Urinary bladder (tissue), 4 donors: ENCODE measurements around the gene CCNI2. TPM values are rescaled to one million over a fixed set of nuclear protein-coding genes. Genes with fewer than 3 reads are reported as not detected.

ENCODE experiments used
- DNase-seq: peaks from one replicate; pipeline ENCODE4 v3.0.0-alpha.2; 2015; ENCODE audit errors: extremely low spot score
- H3K27ac ChIP-seq: one replicate; pipeline ENCODE4 v1.5.1; 2013; ENCODE audit warnings: low read depth, mild to moderate bottlenecking, moderate library complexity
- H3K36me3 ChIP-seq: one replicate; pipeline ENCODE4 v1.6.1; 2013; ENCODE audit warnings: mild to moderate bottlenecking, moderate library complexity; ENCODE audit not compliant: insufficient read depth
- H3K4me1 ChIP-seq: one replicate; pipeline ENCODE4 v1.6.1; 2013; ENCODE audit warnings: mild to moderate bottlenecking, moderate library complexity; ENCODE audit not compliant: insufficient read depth
- H3K4me3 ChIP-seq: one replicate; pipeline ENCODE4 v1.5.1; 2013; ENCODE audit warnings: low read depth, low read length
- WGBS: extraction: QIAGEN DNeasy Blood & Tissue Kit; methylation state at CpG from one replicate; pipeline ENCODE4 v1.1.7; 2013; 5-methylcytosine and 5-hydroxymethylcytosine counted together
- polyA plus RNA-seq: library from polyadenylated mRNA; stranded (reverse); fragments of 200-250 nt; gene quantifications from one replicate; pipeline ENCODE4 v1.2.3, GENCODE V29; 2013
- total RNA-seq: library from RNA; depleted of rRNA; stranded (reverse); fragments of >200 nt; gene quantifications from one replicate; pipeline ENCODE4 v1.2.3, GENCODE V29; 2014
- donor health status: healthy with polysubstance abuse.
- donor health status: healthy.

Gene CCNI2
- total and polyA plus RNA-seq, 2 donors: 1.4 to 1.9 TPM

- no peak overlapping the region for H3K4me3 ChIP-seq
- H3K27ac ChIP-seq: no peak overlapping the region
- no peaks in the 10 kb centered on the region for H3K36me3 ChIP-seq
- no peaks in the 10 kb centered on the region for H3K4me1 ChIP-seq
- no peak for DNase-seq
- 95% methylated on average over 4 of the region's 4 CpGs for WGBS
Measured at GRCh38 chr5:132754111-132754510, 6.9 kb downstream of the CCNI2 start.

DNA sequence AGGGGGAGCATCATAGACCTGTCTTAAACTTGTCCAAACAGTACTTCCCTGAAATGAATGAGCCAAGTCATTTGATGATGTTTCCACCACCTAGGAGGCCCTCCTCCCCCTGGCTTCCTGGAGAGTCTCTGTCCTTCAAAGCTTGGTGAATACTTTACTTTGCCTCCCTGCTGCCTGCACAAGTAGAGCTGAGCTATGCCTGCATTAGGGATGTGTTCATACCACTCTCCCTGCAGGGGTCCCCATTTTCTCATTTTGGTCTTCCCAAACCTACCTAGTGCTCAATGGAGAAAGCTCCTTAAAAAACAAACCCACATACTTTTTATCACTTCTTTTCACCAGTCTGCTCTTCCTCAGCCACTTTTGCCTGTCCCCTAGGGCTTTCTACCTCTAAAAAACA, 7.7 kb downstream of the CCNI2 start:
- no peaks in the 10 kb centered on the region for H3K4me1 ChIP-seq
- H3K36me3 ChIP-seq: peaks cover 4% of the 10 kb centered on the region
- no peak for DNase-seq
- H3K4me3 ChIP-seq: no peak overlapping the region
- H3K27ac ChIP-seq: no peak overlapping the region

DNA sequence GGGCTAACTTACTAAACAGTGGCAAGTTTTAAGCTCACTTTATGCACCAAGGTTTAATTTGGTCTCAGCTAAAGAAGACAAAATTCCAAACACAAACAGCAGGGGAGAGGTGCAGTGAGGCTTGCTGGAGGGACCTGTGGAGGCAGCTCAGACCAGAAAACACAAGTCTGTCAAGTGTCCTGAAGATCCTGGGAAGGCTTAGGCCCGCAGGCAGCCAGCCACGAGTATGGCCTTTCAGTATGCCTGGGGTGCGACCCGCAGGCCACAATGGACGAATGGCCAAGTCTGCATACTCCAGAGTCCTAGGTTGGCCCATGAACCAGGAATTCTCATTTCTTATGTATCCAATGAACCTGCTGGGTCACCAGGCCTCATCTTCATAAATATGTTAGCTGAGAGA, 9.3 kb downstream of the CCNI2 start:
- peaks cover 7% of the 10 kb centered on the region for H3K36me3 ChIP-seq
- H3K27ac ChIP-seq: no peak overlapping the region
- WGBS: 90% methylated on average over 5 of the region's 5 CpGs
- no peak for DNase-seq
- H3K4me1 ChIP-seq: no peaks in the 10 kb centered on the region
- H3K4me3 ChIP-seq: no peak overlapping the region

- no peak for DNase-seq
- Histone ChIP-seq H3K4me1 (no peaks in the 10 kb centered on the region), H3K36me3 (peaks cover 7% of the 10 kb centered on the region), H3K27ac (no peak overlapping the region), H3K4me3 (no peak overlapping the region)
- WGBS: 89% methylated on average over 13 of the region's 13 CpGs
Measured at GRCh38 chr5:132758451-132758850, 11.2 kb downstream of the CCNI2 start.

- Histone ChIP-seq H3K27ac (no peak overlapping the region), H3K4me1 (no peaks in the 10 kb centered on the region), H3K4me3 (no peak overlapping the region), H3K36me3 (peaks cover 12% of the 10 kb centered on the region)
- WGBS: 88% methylated on average over 13 of the region's 13 CpGs
- no peak for DNase-seq
Measured at GRCh38 chr5:132759114-132760048, 12.2 kb downstream of the CCNI2 start.

- DNase-seq: no peak
- H3K4me3 ChIP-seq: no peak overlapping the region
- peaks cover 12% of the 10 kb centered on the region for H3K36me3 ChIP-seq
- H3K4me1 ChIP-seq: no peaks in the 10 kb centered on the region
- 95% methylated on average over 12 of the region's 12 CpGs for WGBS
- H3K27ac ChIP-seq: no peak overlapping the region
Measured at GRCh38 chr5:132760049-132760420, 12.8 kb downstream of the CCNI2 start.

DNA sequence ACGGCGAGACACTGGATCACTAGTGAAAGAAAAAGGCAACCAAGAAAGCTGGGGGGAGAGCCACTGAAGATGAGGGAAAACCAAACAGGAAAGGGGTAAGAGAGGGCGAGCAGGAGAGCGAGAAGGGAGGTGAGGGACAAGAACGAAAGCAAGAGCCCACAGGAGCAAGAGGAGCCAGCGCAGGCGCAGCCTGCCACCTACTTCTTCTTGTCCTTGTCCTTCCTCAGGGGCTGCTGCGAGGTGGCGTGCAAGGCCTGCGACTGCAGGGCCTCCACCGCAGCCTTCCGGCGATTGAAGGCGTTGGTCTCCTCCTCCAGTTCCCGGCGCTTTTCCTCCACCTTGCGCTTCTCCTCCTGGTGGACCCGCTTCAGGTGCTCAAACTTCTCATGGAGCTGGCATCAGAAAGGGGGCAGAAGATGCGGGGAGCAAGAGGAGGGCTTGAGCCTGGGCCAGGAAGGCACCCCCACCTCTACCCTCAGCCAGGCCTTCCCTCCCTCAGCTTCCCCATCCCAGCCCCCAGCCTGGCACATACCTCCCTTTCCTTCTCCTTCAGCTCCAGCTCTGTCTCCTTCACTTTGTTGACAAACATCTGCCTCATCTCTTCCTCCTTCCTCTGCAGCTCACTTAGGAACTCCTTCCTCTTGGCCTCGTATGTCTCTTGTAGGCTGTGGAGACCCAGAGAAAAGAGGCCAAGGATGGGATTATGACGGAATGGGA, 13.5 kb downstream of the CCNI2 start:
- WGBS: 95% methylated on average over 21 of the region's 21 CpGs
- Histone ChIP-seq H3K4me3 (no peak overlapping the region), H3K27ac (no peak overlapping the region), H3K4me1 (no peaks in the 10 kb centered on the region), H3K36me3 (peaks cover 12% of the 10 kb centered on the region)
- no peak for DNase-seq

GRCh38 chr5:132761321-132762240, 14.4 kb downstream of the CCNI2 start:
- Histone ChIP-seq H3K27ac (no peak overlapping the region), H3K4me3 (no peak overlapping the region), H3K4me1 (no peaks in the 10 kb centered on the region), H3K36me3 (peaks cover 12% of the 10 kb centered on the region)
- 95% methylated on average over 22 of the region's 22 CpGs for WGBS
- DNase-seq: no peak

DNA sequence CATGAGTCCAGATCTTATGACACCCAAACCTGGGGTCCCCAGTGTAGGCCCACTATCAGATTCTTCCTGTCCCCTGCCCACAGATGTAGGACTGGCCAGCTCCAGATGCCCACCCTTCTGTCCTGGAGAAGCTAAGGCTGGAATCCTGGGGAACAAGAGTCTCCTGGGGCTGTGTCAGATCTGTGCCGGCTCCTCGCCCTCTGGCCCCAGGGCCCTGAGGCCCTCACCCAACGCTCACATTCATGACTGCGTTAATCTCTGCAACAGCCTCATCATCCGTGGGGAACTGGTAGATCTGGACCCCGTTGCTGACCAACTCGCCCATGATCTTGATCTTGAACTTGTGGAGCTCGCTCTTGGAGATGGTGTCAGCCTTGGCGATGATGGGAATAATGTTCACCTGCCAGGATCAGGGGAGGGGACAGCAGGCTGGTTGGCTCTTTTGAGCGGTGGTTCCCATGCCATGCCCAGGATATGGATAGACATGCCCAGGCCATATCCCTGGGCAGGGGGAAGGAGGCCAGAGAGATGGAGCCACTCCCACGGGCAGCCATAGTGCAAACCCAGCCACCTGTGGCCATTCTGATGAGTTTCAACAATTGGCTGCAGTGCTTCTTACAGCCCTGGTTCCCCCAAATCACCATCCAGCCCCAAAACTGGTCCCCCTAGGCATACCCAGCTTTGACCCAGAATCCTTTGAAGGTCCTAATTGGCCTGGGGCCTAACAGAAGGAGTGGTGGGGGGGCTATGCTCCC, 15.2 kb downstream of the CCNI2 start:
- no peak overlapping the region for H3K4me3 ChIP-seq
- DNase-seq: no peak
- no peak overlapping the region for H3K27ac ChIP-seq
- H3K36me3 ChIP-seq: peaks cover 12% of the 10 kb centered on the region
- WGBS: 96% methylated on average over 11 of the region's 11 CpGs
- peaks cover 3% of the 10 kb centered on the region for H3K4me1 ChIP-seq

GRCh38 chr5:132763181-132764036, 16.2 kb downstream of the CCNI2 start:
- DNase-seq: no peak
- 96% methylated on average over 17 of the region's 17 CpGs for WGBS
- no peak overlapping the region for H3K4me3 ChIP-seq
- peaks cover 3% of the 10 kb centered on the region for H3K4me1 ChIP-seq
- no peak overlapping the region for H3K27ac ChIP-seq
- H3K36me3 ChIP-seq: peaks cover 12% of the 10 kb centered on the region

DNA sequence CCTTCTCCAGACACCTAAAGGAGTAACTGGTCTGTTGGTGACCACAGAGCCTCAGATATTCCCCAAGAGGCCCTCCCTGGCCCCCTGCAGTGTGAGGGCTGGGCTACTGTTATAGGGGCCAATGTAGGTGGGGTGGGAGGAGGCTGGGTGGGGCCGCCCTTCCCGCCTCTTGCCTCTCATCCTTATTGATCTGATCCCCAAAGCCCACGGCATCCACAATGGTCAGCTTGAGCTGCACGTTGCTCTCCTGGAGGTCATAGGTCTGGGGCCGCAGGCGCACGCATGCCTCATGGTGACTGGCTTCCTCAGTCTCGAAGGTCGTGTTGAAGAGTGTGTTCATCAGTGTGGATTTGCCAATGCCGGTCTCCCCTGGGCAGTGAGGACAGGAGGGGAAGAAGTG, 16.8 kb downstream of the CCNI2 start:
- Histone ChIP-seq H3K4me3 (no peak overlapping the region), H3K36me3 (peaks cover 12% of the 10 kb centered on the region), H3K27ac (no peak overlapping the region), H3K4me1 (peaks cover 3% of the 10 kb centered on the region)
- no peak for DNase-seq
- WGBS: 94% methylated on average over 10 of the region's 10 CpGs

- Histone ChIP-seq H3K4me3 (no peak overlapping the region), H3K4me1 (peaks cover 3% of the 10 kb centered on the region), H3K36me3 (peaks cover 8% of the 10 kb centered on the region), H3K27ac (no peak overlapping the region)
- WGBS: 91% methylated on average over 7 of the region's 7 CpGs
- no peak for DNase-seq
Measured at GRCh38 chr5:132764671-132765238, 17.5 kb downstream of the CCNI2 start.
